HG03354 (cell line): ENCODE data around the gene ODC1.

ENCODE experiments used
- ATAC-seq: cut with Tn5 transposase; IDR thresholded peaks from one replicate; pipeline ENCODE4 v1.9.1; 2021; ENCODE audit warnings: mild to moderate bottlenecking; ENCODE audit not compliant: unreplicated experiment, poor library complexity, severe bottlenecking

The ODC1 gene

GRCh38 chr2:10406491-10407188, 41.5 kb downstream of the ODC1 start:
- ATAC-seq, result no peak

GRCh38 chr2:10406016-10406415, 42.1 kb downstream of the ODC1 start:
- ATAC-seq, result no peak

GRCh38 chr2:10405448-10405847, 42.7 kb downstream of the ODC1 start:
- no peak for ATAC-seq

- no peak for ATAC-seq
Measured at GRCh38 chr2:10404324-10405143, 43.6 kb downstream of the ODC1 start.

- ATAC-seq, result no peak
Measured at GRCh38 chr2:10402653-10403215, 45.4 kb downstream of the ODC1 start.

- ATAC-seq, result no peak
Measured at GRCh38 chr2:10402062-10402585, 46.0 kb downstream of the ODC1 start.

GRCh38 chr2:10400978-10401951, 46.9 kb downstream of the ODC1 start:
- no peak for ATAC-seq

- ATAC-seq, result no peak
Measured at GRCh38 chr2:10400568-10400977, 47.6 kb downstream of the ODC1 start.

- no peak for ATAC-seq
Measured at GRCh38 chr2:10400002-10400401, 48.1 kb downstream of the ODC1 start.

GRCh38 chr2:10399358-10399757, 48.8 kb downstream of the ODC1 start:
- no peak for ATAC-seq

- no peak for ATAC-seq
Measured at GRCh38 chr2:10398496-10398895, 49.6 kb downstream of the ODC1 start.

GRCh38 chr2:10397878-10398277, 50.2 kb downstream of the ODC1 start:
- ATAC-seq, result no peak

- ATAC-seq, result no peak
Measured at GRCh38 chr2:10397297-10397875, 50.7 kb downstream of the ODC1 start.

- ATAC-seq, result no peak
Measured at GRCh38 chr2:10396464-10396863, 51.7 kb downstream of the ODC1 start.

- no peak for ATAC-seq
Measured at GRCh38 chr2:10395893-10396292, 52.2 kb downstream of the ODC1 start.

- no peak for ATAC-seq
Measured at GRCh38 chr2:10393640-10393982, 54.5 kb downstream of the ODC1 start.

GRCh38 chr2:10392951-10393639, 55.0 kb downstream of the ODC1 start:
- no peak for ATAC-seq

- no peak for ATAC-seq
Measured at GRCh38 chr2:10392548-10392947, 55.6 kb downstream of the ODC1 start.

- no peak for ATAC-seq
Measured at GRCh38 chr2:10392100-10392499, 56.0 kb downstream of the ODC1 start.
